Measurements from ENCODE around the gene LATS1.

GRCh38 chr6:149723771-149724417 is 6.0 kb upstream of the LATS1 start:
- peak; percentile 89 for TF ChIP-seq CTCF (IDR thresholded peaks at IDR 0.05; ENCODE audit: low read depth, low read length)
- TF ChIP-seq POLR2A (IDR thresholded peaks at IDR 0.05; ENCODE audit: extremely low read depth, insufficient read length): no peak

Measured in NB4 (cell line).